ENCODE measurements around the gene SHKBP1. TPM values are rescaled to one million over a fixed set of nuclear protein-coding genes. Genes with fewer than 3 reads are reported as not detected.
A peak's percentile ranks its signal among the peaks of the same experiment; 100 is the strongest.

Gene SHKBP1
- polyA plus RNA-seq, 3 donors: 234 to 324 (median 284) TPM

DNA sequence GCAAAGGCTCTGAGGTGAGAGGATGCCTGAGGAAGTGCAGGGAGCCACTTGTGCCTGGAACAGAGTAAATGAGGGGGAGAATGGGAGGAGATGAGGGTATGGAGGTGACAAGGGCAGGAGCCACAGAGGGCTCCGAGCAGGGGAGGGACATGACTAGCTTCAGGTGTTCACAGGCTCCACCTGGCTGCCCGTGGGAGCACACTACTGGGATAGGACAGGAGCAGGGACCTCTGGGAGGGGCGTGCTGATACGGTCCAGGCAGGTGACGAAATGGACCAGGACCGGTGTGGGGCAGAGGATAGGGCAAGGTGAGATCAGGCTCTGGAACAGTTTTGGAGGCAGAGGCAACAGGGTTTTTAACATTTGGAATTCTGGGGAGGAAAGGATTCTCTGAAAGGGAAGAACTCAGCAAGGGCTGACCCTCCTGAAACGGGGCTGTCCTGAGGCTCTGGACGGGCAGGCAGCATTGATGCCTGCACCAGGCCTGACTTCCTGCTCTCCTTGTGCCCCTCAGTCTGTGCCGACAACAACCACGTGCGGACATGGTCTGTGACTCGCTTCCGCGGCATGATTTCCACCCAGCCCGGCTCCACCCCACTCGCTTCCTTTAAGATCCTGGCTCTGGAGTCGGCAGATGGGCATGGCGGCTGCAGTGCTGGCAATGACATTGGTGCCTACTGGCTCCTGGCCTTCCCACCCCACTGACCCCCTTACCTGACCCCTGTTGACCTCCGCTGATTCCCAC, 11.6 kb downstream of the SHKBP1 start:
- Histone ChIP-seq H3K27me3 (ENCODE audit: control insufficient read depth in 2 of 2, insufficient read depth in 2 of 2, low read length in 2 of 2) (no peaks in the 10 kb centered on the region), H3K27ac (ENCODE audit: low read depth in 1 of 2, low read length in 2 of 2) (no peak overlapping the region), H4K20me1 (ENCODE audit: insufficient read depth, low read length) (peaks cover 42% of the 10 kb centered on the region), H2AFZ (ENCODE audit: insufficient read depth, low read depth, low read length, poor library complexity, severe bottlenecking) (no peak overlapping the region), H3K36me3 (replicated peaks in 1 of 2; ENCODE audit: control insufficient read depth in 1 of 2, insufficient read depth in 2 of 2, low read length in 2 of 2) (peaks cover 60 to 62% of the 10 kb centered on the region in 2 donors), H3K9me3 (replicated peaks in 1 of 2; ENCODE audit: control insufficient read depth in 1 of 2, insufficient read depth in 1 of 2, low read length in 2 of 2) (no peaks in the 10 kb centered on the region), H3K4me1 (ENCODE audit: control insufficient read depth in 1 of 2, insufficient read depth in 2 of 2, low read length in 2 of 2) (peaks cover 38 to 42% of the 10 kb centered on the region in 2 donors), H3K4me3 (replicated peaks in 1 of 3; ENCODE audit: low read depth in 2 of 3, low read length in 3 of 3) (no peak overlapping the region), H3K9ac (ENCODE audit: insufficient read depth, low read length, poor library complexity, severe bottlenecking) (no peak overlapping the region), H3K4me2 (replicated peaks; ENCODE audit: extremely low read depth, low read length, poor library complexity, severe bottlenecking) (no peak overlapping the region), H3K79me2 (ENCODE audit: insufficient read depth, low read length) (peaks cover 17% of the 10 kb centered on the region)
- Mint-ChIP-seq H3K4me3 (no peak overlapping the region), H3K36me3 (peaks cover 66 to 81% of the 10 kb centered on the region in 2 donors), H3K27ac (peak overlapping the region; percentile 47 to 76 (median 68)), H3K4me1 (peaks cover 38% of the 10 kb centered on the region), H3K9me3 (peaks cover 0 to 4% (median 2%) of the 10 kb centered on the region in 7 donors), H3K27me3 (ENCODE audit: low read depth in 3 of 3) (peaks cover 0 to 1% (median 0%) of the 10 kb centered on the region in 3 donors)
- TF ChIP-seq CTCF (IDR thresholded peaks at IDR 0.05): no peak
- DNase-seq: no peak
- intact Hi-C loops (cut with micrococcal nuclease): no loop called here
- WGBS (ENCODE audit: insufficient coverage): 92% methylated on average over 18 of the region's 19 CpGs

- no peak for TF ChIP-seq CTCF (IDR thresholded peaks at IDR 0.05)
- peaks cover 11% of the 10 kb centered on the region for H3K79me2 ChIP-seq (ENCODE audit: insufficient read depth, low read length)
- peaks cover 0 to under 1% of the 10 kb centered on the region in 2 donors for H3K27me3 ChIP-seq (ENCODE audit: control insufficient read depth in 2 of 2, insufficient read depth in 2 of 2, low read length in 2 of 2)
- H3K36me3 ChIP-seq (replicated peaks in 1 of 2; ENCODE audit: control insufficient read depth in 1 of 2, insufficient read depth in 2 of 2, low read length in 2 of 2): peaks cover 53 to 54% of the 10 kb centered on the region in 2 donors
- no peak overlapping the region for H2AFZ ChIP-seq (ENCODE audit: insufficient read depth, low read depth, low read length, poor library complexity, severe bottlenecking)
- H3K4me3 Mint-ChIP-seq: no peak overlapping the region
- intact Hi-C loops (cut with micrococcal nuclease): no loop called here
- H4K20me1 ChIP-seq (ENCODE audit: insufficient read depth, low read length): peaks cover 42% of the 10 kb centered on the region
- peaks cover 2 to 6% (median 3%) of the 10 kb centered on the region in 3 donors for H3K27me3 Mint-ChIP-seq (ENCODE audit: low read depth in 3 of 3)
- peaks cover 30 to 35% of the 10 kb centered on the region in 2 donors for H3K4me1 ChIP-seq (ENCODE audit: control insufficient read depth in 1 of 2, insufficient read depth in 2 of 2, low read length in 2 of 2)
- peak overlapping the region in 6 of 7 donors; percentile 20 to 73 (median 59) for H3K27ac Mint-ChIP-seq
- H3K9me3 ChIP-seq (replicated peaks in 1 of 2; ENCODE audit: control insufficient read depth in 1 of 2, insufficient read depth in 1 of 2, low read length in 2 of 2): no peaks in the 10 kb centered on the region
- DNase-seq: no peak
- H3K4me3 ChIP-seq (replicated peaks in 1 of 3; ENCODE audit: low read depth in 2 of 3, low read length in 3 of 3): no peak overlapping the region
- WGBS (ENCODE audit: insufficient coverage): 97% methylated on average over 6 of the region's 9 CpGs
- H3K4me1 Mint-ChIP-seq: peaks cover 32% of the 10 kb centered on the region
- H3K4me2 ChIP-seq (replicated peaks; ENCODE audit: extremely low read depth, low read length, poor library complexity, severe bottlenecking): no peak overlapping the region
- peak overlapping the region in 1 of 2 donors; percentile 6 for H3K27ac ChIP-seq (ENCODE audit: low read depth in 1 of 2, low read length in 2 of 2)
- H3K9ac ChIP-seq (ENCODE audit: insufficient read depth, low read length, poor library complexity, severe bottlenecking): no peak overlapping the region
- peaks cover 60 to 73% of the 10 kb centered on the region in 2 donors for H3K36me3 Mint-ChIP-seq
- peaks cover 0 to 4% (median 2%) of the 10 kb centered on the region in 7 donors for H3K9me3 Mint-ChIP-seq
These were observed 12.4 kb downstream of the SHKBP1 start for GRCh38 chr19:40588926-40589569.
